GM23338 (cell line): ENCODE measurements around the gene TRIM52.

Source experiments
- CTCF ChIP-seq, 2 experiments: fragments of 200-600 bp in 1 of 2; sonication (generic) in 1 of 2; conservative IDR thresholded peaks; 2 replicates each; pipeline versions ENCODE4 v1.5.1 to v1.6.1; 2016 to 2017; ENCODE audit warnings: antibody characterized with exemption in 2 of 2, low read depth in 2 of 2, mild to moderate bottlenecking in 2 of 2, moderate library complexity in 1 of 2
- EZH2 ChIP-seq: fragments of 200-600 bp; sonication (generic); IDR thresholded peaks from one replicate; pipeline ENCODE4 v1.8.0; 2017; ENCODE audit warnings: antibody characterized with exemption, mild to moderate bottlenecking, low read depth; ENCODE audit not compliant: unreplicated experiment
- EZH2phosphoT487 ChIP-seq: fragments of 200-600 bp; sonication (generic); IDR thresholded peaks from one replicate; pipeline ENCODE4 v1.8.1; 2018; ENCODE audit warnings: antibody characterized with exemption; ENCODE audit not compliant: unreplicated experiment
- JUNB ChIP-seq: IDR thresholded peaks from one replicate; pipeline ENCODE4 v1.6.1; 2016; ENCODE audit warnings: antibody characterized with exemption; ENCODE audit not compliant: unreplicated experiment
- POLR2AphosphoS5 ChIP-seq: IDR thresholded peaks from 2 replicates; pipeline ENCODE4 v1.6.1; 2016; ENCODE audit warnings: antibody characterized with exemption, low read depth
- REST ChIP-seq: IDR thresholded peaks from one replicate; pipeline ENCODE4 v1.6.1; 2018; ENCODE audit warnings: antibody characterized with exemption; ENCODE audit not compliant: unreplicated experiment

GRCh38 chr5:181230551-181230950 is 30.4 kb downstream of the TRIM52 start:
- TF ChIP-seq EZH2: no peak
- TF ChIP-seq EZH2phosphoT487: no peak
- TF ChIP-seq REST: no peak
- TF ChIP-seq CTCF (conservative IDR thresholded peaks at IDR 0.05; ENCODE audit: low read depth in 2 of 2): no peak
- no peak for TF ChIP-seq JUNB
- TF ChIP-seq POLR2AphosphoS5: no peak
